Measurements from ENCODE around the gene CYBB. TPM values are rescaled to one million over a fixed set of nuclear protein-coding genes. Genes with fewer than 3 reads are reported as not detected.

CYBB gene
- total and polyA plus RNA-seq, 2 donors (not counting 1 experiment from before 2014, with no cell fraction given), result under 0.01 TPM; not detected in 1

DNA sequence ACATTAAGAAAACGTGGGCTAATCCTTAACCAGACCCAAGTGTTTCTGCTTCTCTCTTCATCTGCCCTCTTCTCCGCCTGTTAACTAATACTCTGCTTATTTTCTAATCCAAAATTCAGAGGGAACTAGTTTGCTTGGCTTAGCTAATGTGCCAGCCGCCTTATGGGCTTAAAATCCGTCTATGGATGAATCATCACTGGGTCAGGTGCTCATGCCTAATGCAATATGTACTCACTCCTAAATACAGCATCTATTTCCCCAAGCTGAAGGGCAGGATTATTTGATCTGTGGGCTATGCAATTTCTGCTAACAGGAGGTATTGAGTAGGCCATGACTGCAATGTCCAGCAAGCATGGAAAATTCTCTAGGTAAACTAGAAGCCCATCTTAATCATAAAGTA is 55.1 kb downstream of the CYBB start:
- no peak overlapping the region for H3K4me3 ChIP-seq (replicated peaks in 1 of 4; ENCODE audit: control extremely low read depth in 1 of 4, insufficient read depth in 1 of 4, low read depth in 3 of 4, low read length in 4 of 4)
- H3K9ac ChIP-seq (ENCODE audit: insufficient read depth, low read length), result no peak overlapping the region
- no peaks in the 10 kb centered on the region for H4K20me1 ChIP-seq (ENCODE audit: control insufficient read depth, extremely low read depth, insufficient read depth, low read length)
- no peaks in the 10 kb centered on the region for H3K79me2 ChIP-seq (ENCODE audit: control insufficient read depth, insufficient read depth, low read length)
- H3K4me2 ChIP-seq (ENCODE audit: extremely low read depth, insufficient read depth, low read length), result no peak overlapping the region
- H3K9me3 ChIP-seq (ENCODE audit: control insufficient read depth, insufficient read depth, low read depth, low read length), result no peaks in the 10 kb centered on the region
- H3K36me3 ChIP-seq (ENCODE audit: control insufficient read depth, insufficient read depth, low read length), result no peaks in the 10 kb centered on the region
- no peaks in the 10 kb centered on the region for H3K27me3 ChIP-seq (ENCODE audit: control insufficient read depth, insufficient read depth, low read length)
- H2AFZ ChIP-seq (ENCODE audit: low read length), result no peak overlapping the region
- TF ChIP-seq, protein P1, sequence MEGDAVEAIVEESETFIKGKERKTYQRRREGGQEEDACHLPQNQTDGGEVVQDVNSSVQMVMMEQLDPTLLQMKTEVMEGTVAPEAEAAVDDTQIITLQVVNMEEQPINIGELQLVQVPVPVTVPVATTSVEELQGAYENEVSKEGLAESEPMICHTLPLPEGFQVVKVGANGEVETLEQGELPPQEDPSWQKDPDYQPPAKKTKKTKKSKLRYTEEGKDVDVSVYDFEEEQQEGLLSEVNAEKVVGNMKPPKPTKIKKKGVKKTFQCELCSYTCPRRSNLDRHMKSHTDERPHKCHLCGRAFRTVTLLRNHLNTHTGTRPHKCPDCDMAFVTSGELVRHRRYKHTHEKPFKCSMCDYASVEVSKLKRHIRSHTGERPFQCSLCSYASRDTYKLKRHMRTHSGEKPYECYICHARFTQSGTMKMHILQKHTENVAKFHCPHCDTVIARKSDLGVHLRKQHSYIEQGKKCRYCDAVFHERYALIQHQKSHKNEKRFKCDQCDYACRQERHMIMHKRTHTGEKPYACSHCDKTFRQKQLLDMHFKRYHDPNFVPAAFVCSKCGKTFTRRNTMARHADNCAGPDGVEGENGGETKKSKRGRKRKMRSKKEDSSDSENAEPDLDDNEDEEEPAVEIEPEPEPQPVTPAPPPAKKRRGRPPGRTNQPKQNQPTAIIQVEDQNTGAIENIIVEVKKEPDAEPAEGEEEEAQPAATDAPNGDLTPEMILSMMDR (conservative IDR thresholded peaks at IDR 0.05 in 1 of 2, IDR thresholded peaks at IDR 0.05 in 1 of 2; ENCODE audit: low read depth in 1 of 2, low read length in 2 of 2), result no peak
- TF ChIP-seq EZH2 (IDR thresholded peaks at IDR 0.05; ENCODE audit: low read length, missing control alignments), result no peak
- no peak for DNase-seq (ENCODE audit: low read depth in 2 of 2)
- no peak overlapping the region for H3K27ac ChIP-seq (ENCODE audit: insufficient read depth, low read length)
- no peaks in the 10 kb centered on the region for H3K4me1 ChIP-seq (ENCODE audit: control insufficient read depth, extremely low read depth, insufficient read depth, low read length)

DNA sequence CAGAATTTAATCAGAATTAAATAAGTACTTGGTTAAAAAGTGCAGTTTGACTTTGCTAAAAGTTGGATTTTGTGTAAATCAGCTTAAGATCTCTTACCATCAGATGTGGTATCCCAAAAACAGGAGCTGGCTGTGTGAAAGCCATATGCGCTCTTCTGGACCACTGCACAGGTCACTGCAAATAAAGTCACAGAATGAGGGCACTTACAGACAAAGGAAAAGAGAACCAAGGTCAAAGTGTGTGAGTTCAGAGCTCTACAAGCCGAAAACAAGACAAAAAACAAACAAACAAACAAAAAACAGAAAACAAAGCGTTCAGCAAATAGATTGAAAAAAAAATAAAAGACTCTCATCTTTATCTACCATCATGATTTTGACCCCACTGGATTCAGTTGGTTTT is 61.1 kb downstream of the CYBB start:
- Histone ChIP-seq H2AFZ (ENCODE audit: low read length) (no peak overlapping the region), H3K79me2 (ENCODE audit: control insufficient read depth, insufficient read depth, low read length) (no peaks in the 10 kb centered on the region), H3K4me1 (ENCODE audit: control insufficient read depth, extremely low read depth, insufficient read depth, low read length) (no peaks in the 10 kb centered on the region), H3K4me3 (replicated peaks in 1 of 4; ENCODE audit: control extremely low read depth in 1 of 4, insufficient read depth in 1 of 4, low read depth in 3 of 4, low read length in 4 of 4) (no peak overlapping the region), H3K27me3 (ENCODE audit: control insufficient read depth, insufficient read depth, low read length) (no peaks in the 10 kb centered on the region), H3K9me3 (ENCODE audit: control insufficient read depth, insufficient read depth, low read depth, low read length) (no peaks in the 10 kb centered on the region), H3K4me2 (ENCODE audit: extremely low read depth, insufficient read depth, low read length) (no peak overlapping the region), H3K27ac (ENCODE audit: insufficient read depth, low read length) (no peak overlapping the region), H3K36me3 (ENCODE audit: control insufficient read depth, insufficient read depth, low read length) (no peaks in the 10 kb centered on the region), H4K20me1 (ENCODE audit: control insufficient read depth, extremely low read depth, insufficient read depth, low read length) (no peaks in the 10 kb centered on the region), H3K9ac (ENCODE audit: insufficient read depth, low read length) (no peak overlapping the region)
- no peak for DNase-seq (ENCODE audit: low read depth in 2 of 2)
- TF ChIP-seq, protein P1 (conservative IDR thresholded peaks at IDR 0.05 in 1 of 2, IDR thresholded peaks at IDR 0.05 in 1 of 2; ENCODE audit: low read depth in 1 of 2, low read length in 2 of 2), result no peak
- TF ChIP-seq EZH2 (IDR thresholded peaks at IDR 0.05; ENCODE audit: low read length, missing control alignments), result no peak

DNA sequence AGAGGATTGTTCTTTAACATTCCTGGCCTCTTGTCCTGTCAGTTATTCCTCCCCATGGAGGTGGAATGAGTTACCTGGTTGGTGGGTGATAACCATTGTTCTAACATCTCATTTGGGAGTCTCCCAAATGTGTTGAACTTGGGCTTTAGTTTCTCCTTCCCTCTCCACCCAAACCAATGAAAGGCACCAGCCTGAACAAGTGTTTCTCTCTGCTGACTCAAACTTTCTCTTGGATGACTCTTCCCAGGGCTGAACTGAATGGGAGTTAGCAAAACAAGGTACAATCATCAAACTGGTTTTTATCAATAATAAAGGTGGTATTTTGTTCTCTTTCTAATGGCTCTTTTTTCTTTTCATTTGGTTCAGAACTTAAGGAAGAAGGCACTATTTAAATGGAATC is 64.8 kb downstream of the CYBB start:
- no peaks in the 10 kb centered on the region for H4K20me1 ChIP-seq (ENCODE audit: control insufficient read depth, extremely low read depth, insufficient read depth, low read length)
- no peak overlapping the region for H3K27ac ChIP-seq (ENCODE audit: insufficient read depth, low read length)
- H3K4me1 ChIP-seq (ENCODE audit: control insufficient read depth, extremely low read depth, insufficient read depth, low read length), result no peaks in the 10 kb centered on the region
- H3K79me2 ChIP-seq (ENCODE audit: control insufficient read depth, insufficient read depth, low read length), result no peaks in the 10 kb centered on the region
- TF ChIP-seq, protein P1 (conservative IDR thresholded peaks at IDR 0.05 in 1 of 2, IDR thresholded peaks at IDR 0.05 in 1 of 2; ENCODE audit: low read depth in 1 of 2, low read length in 2 of 2), result no peak
- no peak for DNase-seq (ENCODE audit: low read depth in 2 of 2)
- H3K9me3 ChIP-seq (ENCODE audit: control insufficient read depth, insufficient read depth, low read depth, low read length), result no peaks in the 10 kb centered on the region
- no peak overlapping the region for H3K9ac ChIP-seq (ENCODE audit: insufficient read depth, low read length)
- H3K4me2 ChIP-seq (ENCODE audit: extremely low read depth, insufficient read depth, low read length), result no peak overlapping the region
- H3K4me3 ChIP-seq (replicated peaks in 1 of 4; ENCODE audit: control extremely low read depth in 1 of 4, insufficient read depth in 1 of 4, low read depth in 3 of 4, low read length in 4 of 4), result no peak overlapping the region
- H3K27me3 ChIP-seq (ENCODE audit: control insufficient read depth, insufficient read depth, low read length), result no peaks in the 10 kb centered on the region
- H2AFZ ChIP-seq (ENCODE audit: low read length), result no peak overlapping the region
- no peaks in the 10 kb centered on the region for H3K36me3 ChIP-seq (ENCODE audit: control insufficient read depth, insufficient read depth, low read length)
